Activated CD4-positive, alpha-beta memory T cell treated with anti-CD3 and anti-CD28 coated beads for 36 hours (primary cell): Measurements from ENCODE around the gene CCR1. TPM values are rescaled to one million over a fixed set of nuclear protein-coding genes. Genes with fewer than 3 reads are reported as not detected.
"Not testable (repeated sequence)": the region's sequence is repeated elsewhere in the genome, so short reads cannot be mapped to it uniquely, and the experiment has no call there.

ENCODE experiments used
- CTCF ChIA-PET: fragments of 350-600 bp; sonication (Branson Sonifier 250); formaldehyde crosslinking; loops from one replicate; lab custom pipeline; 2021; ENCODE audit warnings: antibody characterized with exemption, inconsistent platforms; lab: Charles Lee
- POLR2A ChIA-PET: fragments of 350-600 bp; sonication (Branson Sonifier 250); formaldehyde crosslinking; loops from one replicate; lab custom pipeline; 2021; ENCODE audit warnings: antibody characterized with exemption; lab: Charles Lee
- DNase-seq: peaks from one replicate; pipeline ENCODE4 v3.0.0-alpha.2; 2020
- H3K27ac Mint-ChIP-seq: one replicate; pipeline ENCODE4 v1.8.0; 2021; ENCODE audit warnings: mixed read lengths
- H3K27me3 Mint-ChIP-seq: one replicate; pipeline ENCODE4 v1.8.0; 2021; ENCODE audit warnings: mixed read lengths
- H3K36me3 Mint-ChIP-seq: one replicate; pipeline ENCODE4 v1.8.0; 2021; ENCODE audit warnings: mixed read lengths
- H3K4me1 Mint-ChIP-seq: one replicate; pipeline ENCODE4 v1.8.0; 2021; ENCODE audit warnings: low read depth, mixed read lengths
- H3K4me3 Mint-ChIP-seq: one replicate; pipeline ENCODE4 v1.8.0; 2021; ENCODE audit warnings: mild to moderate bottlenecking, mixed read lengths
- H3K9me3 Mint-ChIP-seq: one replicate; pipeline ENCODE4 v1.8.0; 2021; ENCODE audit warnings: mixed read lengths
- intact Hi-C: fragments of 100-400 bp; cut with micrococcal nuclease; formaldehyde crosslinking; loops from one replicate; pipeline ENCODE4 v1.15.1; 2023
- total RNA-seq, 2 experiments: library from RNA; stranded (reverse); gene quantifications; one replicate each; pipeline ENCODE4 v1.2.3, GENCODE V29; 2021

CCR1 gene
- total RNA-seq, 2 experiments from 2014 or later, result 0.80 to 1.3 TPM

- Mint-ChIP-seq H3K4me3 (no peak overlapping the region), H3K27me3 (no peaks in the 10 kb centered on the region), H3K27ac (no peak overlapping the region), H3K4me1 (no peaks in the 10 kb centered on the region), H3K9me3 (peaks cover 6% of the 10 kb centered on the region), H3K36me3 (no peaks in the 10 kb centered on the region)
- POLR2A ChIA-PET, result no interaction called here
- CTCF ChIA-PET, result no interaction called here
- DNase-seq, result no peak
- intact Hi-C loops, result no loop called here
These were observed 44.5 kb downstream of the CCR1 start for GRCh38 chr3:46163556-46164041.

DNA sequence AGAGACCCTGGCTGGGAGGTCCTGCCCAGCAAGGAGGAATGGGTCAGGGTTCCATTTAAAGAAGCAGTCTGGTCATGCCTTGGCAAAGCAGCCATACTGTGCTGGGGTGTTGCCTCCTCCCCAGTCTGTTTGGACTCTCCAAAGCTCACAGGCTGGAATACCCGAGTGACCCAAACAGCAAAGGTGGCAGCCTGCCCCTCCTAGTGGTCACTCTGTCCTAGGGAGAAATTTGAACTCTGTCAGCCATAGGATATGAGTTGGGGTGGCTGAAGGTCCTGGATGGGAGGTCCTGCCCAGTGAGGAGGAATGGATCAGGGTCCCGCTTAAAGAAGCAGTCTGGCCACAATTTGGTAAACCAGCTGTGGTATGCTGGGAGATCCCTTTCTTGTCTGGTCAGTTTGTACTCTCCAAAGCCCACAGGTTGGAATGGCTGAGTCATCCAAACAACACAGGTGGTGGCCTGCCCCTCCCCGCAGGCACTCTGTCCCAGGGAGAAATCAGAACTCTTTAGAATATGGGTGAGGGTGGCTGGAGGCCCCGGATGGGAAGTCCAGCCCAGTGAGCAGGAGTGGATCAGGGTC is 45.0 kb downstream of the CCR1 start:
- CTCF ChIA-PET, result no interaction called here
- POLR2A ChIA-PET, result no interaction called here
- H3K36me3 Mint-ChIP-seq, result no peaks in the 10 kb centered on the region

GRCh38 chr3:46157685-46158084 is 50.4 kb downstream of the CCR1 start:
- POLR2A ChIA-PET, H3K4me3 Mint-ChIP-seq, DNase-seq, H3K36me3 Mint-ChIP-seq, H3K9me3 Mint-ChIP-seq, H3K27ac Mint-ChIP-seq, CTCF ChIA-PET, intact Hi-C loops, H3K27me3 Mint-ChIP-seq, H3K4me1 Mint-ChIP-seq: not testable (repeated sequence)

More for the DNA sequence above, 45.0 kb downstream of the CCR1 start:
- Mint-ChIP-seq H3K4me3 (no peak overlapping the region), H3K9me3 (peaks cover 6% of the 10 kb centered on the region), H3K4me1 (no peaks in the 10 kb centered on the region), H3K27ac (no peak overlapping the region), H3K27me3 (no peaks in the 10 kb centered on the region)
- no peak for DNase-seq
- intact Hi-C loops, result no loop called here

- intact Hi-C loops, result no loop called here
- CTCF ChIA-PET, result no interaction called here
- Mint-ChIP-seq H3K4me1 (peaks cover 8% of the 10 kb centered on the region), H3K36me3 (no peaks in the 10 kb centered on the region), H3K27me3 (no peaks in the 10 kb centered on the region), H3K27ac (no peak overlapping the region), H3K4me3 (no peak overlapping the region), H3K9me3 (peaks cover 2% of the 10 kb centered on the region)
- no peak for DNase-seq
- POLR2A ChIA-PET, result no interaction called here
These were observed 53.8 kb downstream of the CCR1 start for GRCh38 chr3:46154311-46154710.

Other genes with a start within 250 kb of the CCR1 start
- gene FYCO1, start 212.5 kb downstream of the CCR1 start, total RNA-seq, result 10 to 100 TPM; 13.7 to 14.0 TPM
- under 1 TPM in 1 of 2 experiments, not detected in 1; 0.05 TPM for gene XCR1, start 180.8 kb downstream of the CCR1 start, total RNA-seq
- not detected for gene CCR3, start 34.1 kb upstream of the CCR1 start, total RNA-seq
- gene CCR2, start 145.8 kb upstream of the CCR1 start, total RNA-seq, result 1 to 10 TPM; 2.2 TPM
- 1 to 10 TPM; 2.0 to 2.1 TPM for gene CCR5, start 162.6 kb upstream of the CCR1 start, total RNA-seq
- 1 to 10 TPM; 1.3 to 1.4 TPM for gene CCRL2, start 198.9 kb upstream of the CCR1 start, total RNA-seq